SK-N-MC (cell line): ENCODE measurements around the gene TMIE.

Source experiments
- EZH2 ChIP-seq: fragments of 200-600 bp; sonication (generic); IDR thresholded peaks from one replicate; pipeline ENCODE4 v1.6.1; 2017; ENCODE audit warnings: antibody characterized with exemption
- FOXP2 ChIP-seq: optimal IDR thresholded peaks from 2 replicates; pipeline ENCODE3; 2011; ENCODE audit warnings: mild to moderate bottlenecking, moderate library complexity; ENCODE audit not compliant: insufficient read depth; ENCODE audit errors: extremely low read length, control extremely low read depth
- POLR2AphosphoS5 ChIP-seq: IDR thresholded peaks from 2 replicates; pipeline ENCODE4 v1.6.1; 2012; ENCODE audit warnings: mild to moderate bottlenecking, low read depth, low read length, borderline replicate concordance

- no peak for TF ChIP-seq POLR2AphosphoS5
- no peak for TF ChIP-seq EZH2
- no peak for TF ChIP-seq FOXP2
Observed at GRCh38 chr3:46679681-46680080, 21.5 kb upstream of the TMIE start.
